ENCODE data around the gene SNX8. TPM values are rescaled to one million over a fixed set of nuclear protein-coding genes. Genes with fewer than 3 reads are reported as not detected.

SNX8 gene
- total and polyA plus RNA-seq, 4 donors = 8.7 to 20.8 (median 14.8) TPM

DNA sequence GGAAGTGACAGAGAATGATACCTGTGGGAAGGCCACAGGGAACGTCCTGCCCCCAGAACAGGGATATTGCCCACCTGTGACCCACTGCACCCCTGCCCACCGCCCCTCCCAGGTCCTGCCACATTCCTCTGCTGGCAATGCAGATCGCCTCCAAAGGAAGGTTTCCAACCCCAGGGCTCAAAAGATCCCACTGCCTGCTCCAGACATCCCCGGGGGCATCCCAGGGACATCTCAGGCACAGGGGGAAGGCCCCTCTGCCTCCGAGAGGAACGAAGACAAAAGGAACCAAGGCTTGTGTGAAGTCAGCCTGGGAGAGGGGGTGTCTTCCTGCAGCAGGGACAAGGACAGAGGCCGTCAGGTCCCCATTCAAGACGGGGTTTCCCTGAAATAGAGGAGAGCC lies 43.7 kb downstream of the SNX8 start (continued):
- TF ChIP-seq, protein P1, sequence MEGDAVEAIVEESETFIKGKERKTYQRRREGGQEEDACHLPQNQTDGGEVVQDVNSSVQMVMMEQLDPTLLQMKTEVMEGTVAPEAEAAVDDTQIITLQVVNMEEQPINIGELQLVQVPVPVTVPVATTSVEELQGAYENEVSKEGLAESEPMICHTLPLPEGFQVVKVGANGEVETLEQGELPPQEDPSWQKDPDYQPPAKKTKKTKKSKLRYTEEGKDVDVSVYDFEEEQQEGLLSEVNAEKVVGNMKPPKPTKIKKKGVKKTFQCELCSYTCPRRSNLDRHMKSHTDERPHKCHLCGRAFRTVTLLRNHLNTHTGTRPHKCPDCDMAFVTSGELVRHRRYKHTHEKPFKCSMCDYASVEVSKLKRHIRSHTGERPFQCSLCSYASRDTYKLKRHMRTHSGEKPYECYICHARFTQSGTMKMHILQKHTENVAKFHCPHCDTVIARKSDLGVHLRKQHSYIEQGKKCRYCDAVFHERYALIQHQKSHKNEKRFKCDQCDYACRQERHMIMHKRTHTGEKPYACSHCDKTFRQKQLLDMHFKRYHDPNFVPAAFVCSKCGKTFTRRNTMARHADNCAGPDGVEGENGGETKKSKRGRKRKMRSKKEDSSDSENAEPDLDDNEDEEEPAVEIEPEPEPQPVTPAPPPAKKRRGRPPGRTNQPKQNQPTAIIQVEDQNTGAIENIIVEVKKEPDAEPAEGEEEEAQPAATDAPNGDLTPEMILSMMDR (IDR thresholded peaks at IDR 0.05; ENCODE audit: low read depth, low read length, missing input control) = no peak
- TF ChIP-seq, protein P2, sequence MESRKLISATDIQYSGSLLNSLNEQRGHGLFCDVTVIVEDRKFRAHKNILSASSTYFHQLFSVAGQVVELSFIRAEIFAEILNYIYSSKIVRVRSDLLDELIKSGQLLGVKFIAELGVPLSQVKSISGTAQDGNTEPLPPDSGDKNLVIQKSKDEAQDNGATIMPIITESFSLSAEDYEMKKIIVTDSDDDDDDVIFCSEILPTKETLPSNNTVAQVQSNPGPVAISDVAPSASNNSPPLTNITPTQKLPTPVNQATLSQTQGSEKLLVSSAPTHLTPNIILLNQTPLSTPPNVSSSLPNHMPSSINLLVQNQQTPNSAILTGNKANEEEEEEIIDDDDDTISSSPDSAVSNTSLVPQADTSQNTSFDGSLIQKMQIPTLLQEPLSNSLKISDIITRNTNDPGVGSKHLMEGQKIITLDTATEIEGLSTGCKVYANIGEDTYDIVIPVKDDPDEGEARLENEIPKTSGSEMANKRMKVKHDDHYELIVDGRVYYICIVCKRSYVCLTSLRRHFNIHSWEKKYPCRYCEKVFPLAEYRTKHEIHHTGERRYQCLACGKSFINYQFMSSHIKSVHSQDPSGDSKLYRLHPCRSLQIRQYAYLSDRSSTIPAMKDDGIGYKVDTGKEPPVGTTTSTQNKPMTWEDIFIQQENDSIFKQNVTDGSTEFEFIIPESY (IDR thresholded peaks at IDR 0.05) = no peak

DNA sequence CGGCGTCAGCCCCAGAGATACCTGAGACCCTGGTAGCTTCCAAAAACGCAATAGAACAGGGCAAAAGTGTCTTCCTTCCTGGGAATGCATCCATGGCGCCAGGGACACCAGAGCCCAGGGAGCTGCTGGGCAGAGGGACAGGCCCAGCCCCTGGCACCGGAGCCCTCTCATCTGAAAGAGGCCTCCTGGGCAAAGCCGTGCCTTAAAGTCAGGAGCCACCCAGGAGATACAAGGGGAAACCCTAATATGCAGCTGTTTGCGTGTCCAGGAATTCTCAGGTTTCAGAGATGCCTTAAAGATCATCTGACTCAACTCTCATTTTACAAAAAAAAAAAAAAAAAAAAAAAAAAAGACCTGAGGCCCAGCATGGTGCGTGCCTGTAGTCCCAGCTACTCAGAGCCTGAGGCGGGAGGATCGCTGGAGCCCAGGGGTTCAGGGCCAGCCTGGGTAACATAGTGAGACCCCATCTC lies 44.2 kb downstream of the SNX8 start:
- 91% methylated on average over 10 of the region's 10 CpGs for WGBS
- DNase-seq (ENCODE audit: low spot score) = no peak
- TF ChIP-seq RXRA (IDR thresholded peaks at IDR 0.05) = no peak
- no peak for TF ChIP-seq FOXA1 (IDR thresholded peaks at IDR 0.05)
- TF ChIP-seq NR2F2 (IDR thresholded peaks at IDR 0.05) = no peak
- TF ChIP-seq, protein P2 (IDR thresholded peaks at IDR 0.05) = no peak
- no peak for TF ChIP-seq HNF4A (conservative IDR thresholded peaks at IDR 0.05)
- TF ChIP-seq JUND (IDR thresholded peaks at IDR 0.05) = no peak
- TF ChIP-seq FOXA2 (IDR thresholded peaks at IDR 0.05) = no peak
- TF ChIP-seq, protein P1 (IDR thresholded peaks at IDR 0.05; ENCODE audit: low read depth, low read length, missing input control) = no peak
- TF ChIP-seq RAD21 (IDR thresholded peaks at IDR 0.05) = no peak
- TF ChIP-seq GABPA (IDR thresholded peaks at IDR 0.05 in 1 of 2, conservative IDR thresholded peaks at IDR 0.05 in 1 of 2) = no peak
- no peak for TF ChIP-seq YY1 (IDR thresholded peaks at IDR 0.05)
- TF ChIP-seq, protein P3, sequence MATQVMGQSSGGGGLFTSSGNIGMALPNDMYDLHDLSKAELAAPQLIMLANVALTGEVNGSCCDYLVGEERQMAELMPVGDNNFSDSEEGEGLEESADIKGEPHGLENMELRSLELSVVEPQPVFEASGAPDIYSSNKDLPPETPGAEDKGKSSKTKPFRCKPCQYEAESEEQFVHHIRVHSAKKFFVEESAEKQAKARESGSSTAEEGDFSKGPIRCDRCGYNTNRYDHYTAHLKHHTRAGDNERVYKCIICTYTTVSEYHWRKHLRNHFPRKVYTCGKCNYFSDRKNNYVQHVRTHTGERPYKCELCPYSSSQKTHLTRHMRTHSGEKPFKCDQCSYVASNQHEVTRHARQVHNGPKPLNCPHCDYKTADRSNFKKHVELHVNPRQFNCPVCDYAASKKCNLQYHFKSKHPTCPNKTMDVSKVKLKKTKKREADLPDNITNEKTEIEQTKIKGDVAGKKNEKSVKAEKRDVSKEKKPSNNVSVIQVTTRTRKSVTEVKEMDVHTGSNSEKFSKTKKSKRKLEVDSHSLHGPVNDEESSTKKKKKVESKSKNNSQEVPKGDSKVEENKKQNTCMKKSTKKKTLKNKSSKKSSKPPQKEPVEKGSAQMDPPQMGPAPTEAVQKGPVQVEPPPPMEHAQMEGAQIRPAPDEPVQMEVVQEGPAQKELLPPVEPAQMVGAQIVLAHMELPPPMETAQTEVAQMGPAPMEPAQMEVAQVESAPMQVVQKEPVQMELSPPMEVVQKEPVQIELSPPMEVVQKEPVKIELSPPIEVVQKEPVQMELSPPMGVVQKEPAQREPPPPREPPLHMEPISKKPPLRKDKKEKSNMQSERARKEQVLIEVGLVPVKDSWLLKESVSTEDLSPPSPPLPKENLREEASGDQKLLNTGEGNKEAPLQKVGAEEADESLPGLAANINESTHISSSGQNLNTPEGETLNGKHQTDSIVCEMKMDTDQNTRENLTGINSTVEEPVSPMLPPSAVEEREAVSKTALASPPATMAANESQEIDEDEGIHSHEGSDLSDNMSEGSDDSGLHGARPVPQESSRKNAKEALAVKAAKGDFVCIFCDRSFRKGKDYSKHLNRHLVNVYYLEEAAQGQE (IDR thresholded peaks at IDR 0.05) = no peak
- TF ChIP-seq HNF4G (IDR thresholded peaks at IDR 0.05) = no peak
- TF ChIP-seq, protein P4, sequence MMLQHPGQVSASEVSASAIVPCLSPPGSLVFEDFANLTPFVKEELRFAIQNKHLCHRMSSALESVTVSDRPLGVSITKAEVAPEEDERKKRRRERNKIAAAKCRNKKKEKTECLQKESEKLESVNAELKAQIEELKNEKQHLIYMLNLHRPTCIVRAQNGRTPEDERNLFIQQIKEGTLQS (IDR thresholded peaks at IDR 0.05) = no peak
- TF ChIP-seq SP1 (IDR thresholded peaks at IDR 0.05) = no peak
- no peak for TF ChIP-seq TAF1 (conservative IDR thresholded peaks at IDR 0.05)
- Histone ChIP-seq H3K27ac (ENCODE audit: low read depth in 1 of 2, low read length in 2 of 2) (no peak overlapping the region), H3K4me3 (ENCODE audit: low read depth in 1 of 3, low read length in 3 of 3) (no peak overlapping the region), H3K9ac (ENCODE audit: low read depth in 1 of 2, low read length in 2 of 2) (no peak overlapping the region), H3K36me3 (ENCODE audit: control insufficient read depth in 4 of 4, insufficient read depth in 3 of 4, low read depth in 1 of 4, low read length in 3 of 4) (peaks cover 0 to 13% (median 7%) of the 10 kb centered on the region in 4 donors), H3K27me3 (ENCODE audit: control insufficient read depth in 4 of 4, insufficient read depth in 4 of 4, low read length in 3 of 4) (no peaks in the 10 kb centered on the region), H3K4me1 (ENCODE audit: control insufficient read depth in 4 of 4, insufficient read depth in 4 of 4, low read length in 3 of 4) (no peaks in the 10 kb centered on the region), H3K9me3 (ENCODE audit: control insufficient read depth in 4 of 4, low read length in 3 of 4) (no peaks in the 10 kb centered on the region)

All from liver (tissue), 9 donors.